SK-N-SH treated with all-trans-retinoic acid at 6 μM for 48 hours (cell line): Measurements from ENCODE around the gene PPP2R2C.

Experiments used
- PPARA ChIP-seq: fragments of 250-450 bp; sonication (Bioruptor Pico); IDR thresholded peaks from 2 replicates; pipeline ENCODE4 v1.5.0; 2020; ENCODE audit warnings: mild to moderate bottlenecking, borderline replicate concordance
- ZNF70 ChIP-seq: fragments of 450-650 bp; formaldehyde crosslinking; IDR thresholded peaks from 2 replicates; pipeline ENCODE4 v1.5.0; 2020; ENCODE audit warnings: mild to moderate bottlenecking, moderate library complexity

- no peak for TF ChIP-seq PPARA (CRISPR knock-in tag)
- no peak for TF ChIP-seq ZNF70 (CRISPR knock-in tag)
These were observed 164.5 kb downstream of the PPP2R2C start for GRCh38 chr4:6307891-6308290.
